HG03469 (cell line): Measurements from ENCODE around the gene COMMD7.

Experiments
- ATAC-seq: cut with Tn5 transposase; IDR thresholded peaks from one replicate; pipeline ENCODE4 v1.9.1; 2021; ENCODE audit warnings: mild to moderate bottlenecking, moderate library complexity, moderate number of reproducible peaks; ENCODE audit not compliant: unreplicated experiment

Gene COMMD7

DNA sequence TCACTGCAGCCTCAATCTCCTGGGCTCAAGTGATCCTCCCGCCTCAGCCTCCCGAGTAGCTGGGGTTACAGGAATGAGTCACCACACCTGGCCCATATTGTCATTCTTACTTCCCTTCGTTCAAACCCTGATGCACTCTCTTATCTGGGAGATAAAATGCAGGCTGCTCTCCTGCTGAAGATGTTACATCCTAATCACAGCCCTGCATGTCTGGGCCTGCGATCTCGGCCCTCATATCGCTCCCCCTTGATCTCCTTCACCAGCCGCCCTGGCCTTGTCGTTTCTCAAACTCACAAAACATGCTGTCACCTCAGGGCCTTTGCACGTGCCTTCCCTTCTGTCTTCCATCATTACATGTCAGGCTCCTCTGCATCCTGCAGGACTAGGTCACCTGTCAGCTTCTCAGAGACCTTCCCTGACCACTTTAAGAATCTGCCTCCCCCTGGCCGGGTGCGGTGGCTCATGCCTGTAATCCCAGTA is 60.7 kb downstream of the COMMD7 start:
- no peak for ATAC-seq

DNA sequence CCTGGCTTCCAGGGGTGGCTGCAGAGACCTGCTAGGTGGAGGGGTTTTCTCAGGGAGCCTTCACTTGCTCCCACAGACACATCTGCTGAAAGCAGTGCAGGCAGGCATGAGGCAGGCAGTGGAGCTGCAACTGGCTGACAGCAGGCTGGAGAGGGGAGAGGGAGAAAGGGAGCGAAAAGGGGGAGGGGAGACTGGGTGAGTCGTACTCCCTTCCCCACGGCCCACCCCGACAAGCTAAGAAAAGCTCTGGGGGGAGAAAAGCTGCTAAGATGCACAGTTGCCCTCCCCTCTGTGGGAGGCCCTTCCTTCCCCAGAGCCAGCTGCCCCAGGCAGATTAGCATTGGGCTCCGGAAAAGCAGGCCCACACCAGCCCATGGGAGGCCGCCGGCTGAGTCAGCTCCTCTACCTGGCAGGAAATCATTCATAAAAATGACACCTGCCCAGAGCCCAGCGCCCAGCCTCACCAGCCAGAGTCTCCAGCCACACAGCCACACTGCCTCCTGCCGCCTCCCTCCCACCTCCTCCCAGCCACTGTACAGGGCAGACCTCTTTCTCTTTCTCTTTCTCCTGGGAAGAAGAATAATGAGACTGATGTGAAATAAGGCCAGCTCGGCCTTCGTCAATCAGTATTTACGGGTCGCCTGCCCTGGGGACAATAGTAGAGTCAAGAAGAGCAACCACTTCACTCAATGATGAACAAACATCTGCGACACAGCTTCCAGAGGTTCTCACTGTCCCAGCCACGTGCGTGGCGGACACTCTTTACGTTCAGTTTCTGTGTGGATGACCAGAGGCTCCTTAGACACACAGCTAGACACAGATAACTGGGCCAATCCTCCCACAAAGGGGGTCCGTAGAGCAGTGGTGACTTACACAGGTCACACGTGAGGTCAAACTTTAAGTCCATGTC is 61.8 kb downstream of the COMMD7 start:
- no peak for ATAC-seq

DNA sequence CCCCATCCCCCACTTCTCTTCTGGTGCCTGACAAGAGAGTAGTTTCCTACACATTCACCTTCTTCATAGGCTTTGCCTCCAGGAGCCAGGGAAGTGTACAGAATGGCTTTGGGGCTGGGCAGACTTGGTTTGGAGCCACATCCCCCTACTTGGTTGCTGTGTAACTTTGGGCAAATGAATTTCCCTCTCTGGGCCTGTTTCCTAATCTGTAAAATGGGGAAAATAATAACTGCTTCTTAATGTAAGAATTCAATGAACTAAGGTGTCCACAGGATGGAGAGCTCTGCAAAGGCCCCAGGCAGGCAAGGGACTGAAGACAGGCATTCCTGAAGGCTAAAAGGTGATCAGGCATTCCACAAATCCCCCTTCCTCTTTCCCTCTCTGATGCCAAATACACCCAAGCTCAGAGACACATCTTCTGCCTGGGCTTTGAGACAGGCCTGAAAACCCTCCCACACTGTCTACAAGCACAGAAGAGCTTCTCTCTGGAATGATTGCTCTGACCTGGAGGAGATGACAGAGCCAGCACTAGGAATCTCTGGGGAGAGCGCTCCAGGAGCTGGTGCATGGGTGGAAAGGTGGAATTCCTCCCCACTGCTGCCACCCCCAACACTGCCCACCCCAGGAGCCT is 62.6 kb downstream of the COMMD7 start:
- no peak for ATAC-seq

DNA sequence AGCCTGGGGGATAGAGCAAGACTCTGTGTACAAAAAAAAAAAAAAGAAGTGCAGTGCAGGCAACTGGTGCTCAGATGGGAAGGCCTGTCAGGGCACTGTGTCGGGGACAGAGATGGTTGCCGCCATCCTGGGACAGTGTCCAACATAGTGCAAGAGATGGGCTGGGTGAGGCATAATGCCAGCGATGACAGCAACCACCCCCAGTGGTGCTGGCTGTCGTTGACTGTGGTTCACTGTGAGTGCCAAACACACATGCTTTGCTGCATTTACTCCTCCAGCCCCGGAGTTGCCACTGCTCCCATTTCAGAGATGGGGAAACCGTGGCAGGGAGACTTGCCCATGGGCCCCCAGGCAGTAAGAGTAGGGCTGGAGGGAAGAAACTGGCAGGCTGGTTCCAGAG is 64.3 kb downstream of the COMMD7 start:
- ATAC-seq, result no peak

DNA sequence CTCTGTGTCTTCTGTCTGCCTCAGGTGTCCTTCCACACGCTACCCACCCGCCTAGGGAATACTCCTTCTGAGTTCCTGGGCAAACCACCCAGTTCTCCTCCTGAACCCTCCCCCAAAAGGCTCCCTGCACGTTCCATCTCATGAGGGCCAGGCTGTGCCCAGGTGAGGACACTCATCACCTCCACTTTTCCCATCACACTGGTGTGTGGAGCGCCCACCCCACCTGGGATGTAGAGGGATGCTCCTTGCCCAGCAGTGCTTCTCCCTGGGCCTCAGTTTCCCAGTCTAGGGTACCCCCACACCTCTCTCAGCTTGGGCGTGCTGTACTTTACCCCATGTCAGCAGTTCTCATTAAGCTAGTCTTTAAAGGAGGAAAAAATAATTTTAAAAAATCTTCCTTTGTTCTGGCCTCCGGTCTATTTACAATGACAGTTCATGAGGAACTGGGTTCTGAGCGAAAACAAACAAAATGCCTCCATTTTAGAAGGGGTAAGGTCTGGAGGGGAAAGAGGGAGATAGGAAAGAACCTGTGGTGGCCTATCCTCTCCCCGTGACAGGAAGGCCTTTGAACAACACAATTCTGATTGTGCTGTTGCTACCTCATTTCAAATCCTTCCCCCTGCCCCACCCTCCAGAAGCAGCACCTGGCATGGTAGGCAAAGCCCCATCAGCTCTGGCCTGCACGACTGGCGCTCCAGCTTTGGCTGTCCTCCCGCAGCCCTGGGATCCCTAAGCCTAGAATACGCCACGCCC is 67.9 kb downstream of the COMMD7 start:
- ATAC-seq, result no peak

DNA sequence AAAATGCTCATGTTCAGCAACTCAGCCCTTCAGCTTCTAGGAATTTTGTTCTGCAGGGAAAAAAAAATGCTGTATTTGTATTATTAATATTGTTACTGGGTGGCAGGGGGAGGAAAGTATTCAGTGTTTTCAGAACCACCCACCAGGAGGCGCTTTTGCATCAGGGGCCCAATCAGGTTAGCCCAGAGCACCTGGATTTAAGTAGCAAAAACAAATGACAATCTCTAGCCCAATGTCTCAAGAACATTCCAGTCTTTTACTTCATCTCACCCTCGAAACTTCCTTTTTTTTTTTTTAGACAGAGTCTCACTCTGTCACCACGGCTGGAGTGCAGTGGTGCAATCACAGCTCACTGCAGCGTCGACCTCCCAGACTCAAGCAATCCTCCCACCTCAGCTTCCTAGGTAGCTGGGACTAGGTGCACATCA is 68.9 kb downstream of the COMMD7 start:
- no peak for ATAC-seq

DNA sequence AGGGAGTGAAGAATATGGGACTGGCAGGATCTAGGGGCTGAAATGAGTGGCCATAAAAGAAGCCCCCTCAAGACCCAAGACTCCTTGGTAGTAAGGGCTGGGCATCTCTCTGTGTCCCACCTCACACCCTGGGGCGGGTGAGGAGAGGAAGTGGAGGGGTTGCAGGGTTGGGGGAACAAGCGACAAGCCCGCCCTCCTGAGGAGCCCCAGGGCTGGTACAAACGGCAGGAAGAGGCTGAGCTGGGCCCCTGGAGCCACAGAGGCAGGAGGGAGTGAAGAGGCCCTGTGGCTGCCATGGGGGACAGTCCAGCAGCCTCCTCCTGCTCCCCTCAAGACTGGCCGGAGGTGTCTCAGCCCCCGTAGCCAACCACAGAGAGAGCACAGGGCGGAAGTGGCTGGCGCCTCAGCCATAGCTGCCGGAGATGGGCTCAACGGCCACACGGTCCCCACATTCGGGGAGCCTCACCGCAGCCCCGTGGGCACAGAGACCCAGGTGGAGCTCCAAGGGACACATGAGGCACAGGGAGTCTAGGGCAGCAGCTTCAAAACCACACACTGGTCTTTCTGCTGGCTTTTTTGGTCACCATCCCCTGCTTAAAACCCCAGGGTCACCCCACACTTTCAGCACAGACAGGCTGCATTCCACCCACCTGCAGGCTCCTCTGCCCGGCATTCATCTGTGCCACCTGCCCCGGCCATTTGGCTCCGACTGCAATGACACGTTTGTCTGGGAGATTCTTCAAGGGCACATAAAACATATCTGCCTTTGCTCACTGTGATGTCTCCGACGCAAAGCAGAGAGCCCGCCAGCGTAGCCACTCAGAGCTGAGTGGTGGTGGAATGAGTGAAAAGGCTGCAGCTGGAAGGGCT is 70.0 kb downstream of the COMMD7 start:
- ATAC-seq, result no peak

DNA sequence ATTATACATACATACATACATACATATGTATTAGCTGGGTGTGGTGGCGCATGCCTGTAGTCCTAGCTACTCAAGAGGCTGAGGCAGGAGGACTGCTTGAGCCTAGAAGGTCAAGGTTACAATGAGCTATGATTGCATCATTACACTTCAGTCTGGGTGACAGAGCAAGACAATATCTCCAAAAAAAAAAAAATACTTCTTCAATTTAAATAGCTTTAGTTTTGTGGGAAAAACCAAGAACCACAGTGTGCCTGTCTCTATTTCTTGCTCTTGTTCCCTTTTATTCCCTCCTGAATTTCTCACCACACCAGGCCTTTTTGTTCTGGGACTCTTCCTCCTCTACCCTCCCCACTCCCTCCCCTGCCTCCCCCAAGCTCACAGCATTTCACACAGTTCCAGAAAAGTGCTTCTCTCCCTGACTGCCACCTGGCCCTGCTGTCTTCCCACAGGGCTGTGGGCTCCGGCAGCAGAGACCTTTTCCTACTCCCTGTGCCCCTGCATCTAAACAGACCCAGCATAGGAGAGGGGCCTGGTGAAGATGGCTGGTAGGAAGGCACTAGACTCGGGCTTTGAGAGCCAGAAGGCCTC is 70.8 kb downstream of the COMMD7 start:
- no peak for ATAC-seq

DNA sequence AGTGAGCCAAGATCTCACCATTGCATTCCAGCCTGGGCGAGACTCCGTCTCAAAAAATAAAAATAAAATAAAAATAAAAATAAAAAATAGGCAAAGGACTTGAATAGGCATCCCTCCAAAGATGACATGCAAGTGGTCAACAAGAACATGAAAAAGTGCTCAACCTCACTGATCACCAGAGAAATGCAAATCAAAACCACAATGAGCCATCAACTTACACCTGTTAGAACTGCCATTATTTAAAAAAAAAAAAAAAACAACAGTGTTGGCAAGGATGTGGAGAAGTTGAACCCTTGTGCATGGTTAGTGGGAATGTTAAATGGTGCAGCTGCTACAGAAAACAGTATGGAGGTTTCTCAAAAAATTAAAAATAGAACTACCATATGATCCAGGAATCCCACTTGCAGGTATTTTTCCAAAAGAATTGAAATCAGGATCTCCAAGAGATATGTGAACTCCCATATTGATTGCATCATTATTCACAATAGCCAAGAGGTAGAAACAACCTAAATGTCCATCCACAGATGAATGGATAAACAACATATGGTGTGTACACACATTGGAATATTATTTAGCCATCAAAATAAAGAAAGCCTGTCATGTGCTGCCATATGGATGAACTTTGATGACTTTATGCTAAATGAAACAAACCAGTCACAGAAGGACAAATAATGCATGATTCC is 72.4 kb downstream of the COMMD7 start:
- ATAC-seq, result no peak

DNA sequence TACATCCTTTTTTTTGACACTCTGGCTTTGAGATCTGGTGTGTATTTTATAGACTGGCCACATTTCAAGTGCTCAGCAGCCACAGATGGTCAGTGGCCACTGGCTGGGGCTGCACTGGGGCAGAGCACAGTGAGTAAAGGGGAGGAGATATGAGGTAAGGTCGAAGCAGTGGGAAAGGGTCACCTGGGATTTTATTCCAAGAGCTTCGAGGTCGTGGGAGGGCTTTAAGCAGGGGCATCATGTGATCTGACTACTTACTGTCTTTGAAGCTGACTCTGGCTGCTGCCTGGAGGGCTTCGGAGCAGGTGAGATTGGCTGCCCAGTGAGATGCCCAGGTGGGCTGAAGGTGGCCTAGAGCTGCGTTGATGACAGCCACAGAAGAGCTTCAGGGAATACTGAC is 76.2 kb downstream of the COMMD7 start:
- no peak for ATAC-seq

DNA sequence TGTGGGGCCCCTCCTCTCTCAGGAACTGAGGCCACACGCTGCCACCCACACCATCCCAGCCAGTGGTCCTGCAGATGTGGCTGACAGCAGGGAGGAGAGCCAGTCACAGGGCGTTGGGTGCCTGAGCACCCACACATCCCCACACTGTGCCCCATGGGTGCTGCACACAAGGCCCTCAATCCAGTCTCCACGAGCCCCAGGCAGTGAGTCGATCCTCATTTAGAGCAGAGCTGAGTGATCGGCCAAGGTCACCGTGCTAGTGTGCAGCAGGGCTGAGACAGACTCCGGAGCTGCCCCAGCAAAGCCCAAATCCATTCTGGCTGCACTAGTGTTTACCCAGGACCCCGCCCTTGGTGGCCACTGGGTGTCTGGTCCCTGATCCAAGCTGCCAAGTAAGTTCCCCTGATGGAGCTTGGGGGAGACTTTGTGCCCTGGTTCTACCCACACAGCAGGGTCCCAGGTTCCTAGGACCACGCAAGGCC is 78.5 kb downstream of the COMMD7 start:
- no peak for ATAC-seq

DNA sequence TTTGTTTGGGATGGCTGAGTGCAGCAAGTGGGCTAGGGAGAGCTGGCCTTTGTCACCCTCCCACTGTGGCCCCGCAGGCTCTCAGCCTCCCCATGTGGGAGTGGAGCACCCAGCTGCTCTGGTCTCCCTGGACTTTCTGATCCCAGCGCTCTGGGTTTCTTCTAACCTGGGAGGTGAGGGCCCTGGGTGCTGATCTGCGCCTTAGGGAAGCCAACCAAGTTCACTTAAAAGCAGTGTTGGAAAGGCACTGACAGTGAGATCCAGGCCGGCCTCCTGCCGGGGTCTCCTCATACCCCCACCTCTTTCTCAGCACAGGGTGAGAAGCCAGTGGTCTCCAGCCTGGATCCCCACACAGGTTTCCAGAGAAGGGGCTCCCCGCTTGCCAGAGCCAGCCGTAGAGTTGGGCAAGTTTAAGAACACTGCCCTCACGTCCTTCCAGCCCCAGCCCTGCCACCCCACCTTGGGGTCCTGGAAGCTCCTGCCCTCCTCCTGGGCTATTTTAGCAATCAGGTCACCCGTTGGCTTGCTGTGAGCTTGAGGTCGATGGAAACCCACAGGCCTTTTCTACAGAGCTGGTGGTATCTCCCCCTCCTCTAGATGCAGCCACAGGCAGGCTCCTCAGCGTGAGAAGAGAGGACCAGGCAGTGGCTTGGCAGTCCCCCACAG is 79.1 kb downstream of the COMMD7 start:
- ATAC-seq, result no peak

DNA sequence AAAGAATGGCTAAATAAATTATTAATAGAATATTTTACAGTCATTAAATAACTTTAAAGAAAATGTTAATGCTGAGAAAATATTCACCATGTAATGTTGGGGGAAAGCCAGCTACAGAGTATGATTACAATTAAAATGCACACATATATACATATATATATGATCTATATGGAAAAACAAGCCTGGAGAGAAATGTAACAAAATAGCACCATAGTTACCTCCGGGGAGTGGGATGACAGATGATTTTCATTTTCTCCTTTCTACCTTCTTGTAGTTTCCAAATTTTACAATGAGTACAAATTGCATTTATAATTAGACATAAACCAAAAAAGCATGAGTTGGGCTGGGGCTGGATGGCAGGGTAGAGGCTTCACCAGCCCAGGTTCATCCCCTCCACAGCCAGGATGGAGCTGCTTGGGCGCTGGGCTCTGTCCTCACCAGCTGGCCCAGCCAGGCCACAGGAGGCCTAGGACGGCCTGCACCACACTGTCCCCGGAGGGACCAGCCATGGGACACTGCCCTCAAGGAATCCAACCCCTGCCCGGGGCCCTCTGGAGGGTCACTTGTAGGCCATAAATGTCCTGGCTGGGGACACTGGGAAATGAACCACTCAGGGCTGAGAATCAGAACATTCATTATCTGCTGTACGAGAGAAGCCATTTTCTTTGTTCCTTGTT is 79.8 kb downstream of the COMMD7 start:
- no peak for ATAC-seq

DNA sequence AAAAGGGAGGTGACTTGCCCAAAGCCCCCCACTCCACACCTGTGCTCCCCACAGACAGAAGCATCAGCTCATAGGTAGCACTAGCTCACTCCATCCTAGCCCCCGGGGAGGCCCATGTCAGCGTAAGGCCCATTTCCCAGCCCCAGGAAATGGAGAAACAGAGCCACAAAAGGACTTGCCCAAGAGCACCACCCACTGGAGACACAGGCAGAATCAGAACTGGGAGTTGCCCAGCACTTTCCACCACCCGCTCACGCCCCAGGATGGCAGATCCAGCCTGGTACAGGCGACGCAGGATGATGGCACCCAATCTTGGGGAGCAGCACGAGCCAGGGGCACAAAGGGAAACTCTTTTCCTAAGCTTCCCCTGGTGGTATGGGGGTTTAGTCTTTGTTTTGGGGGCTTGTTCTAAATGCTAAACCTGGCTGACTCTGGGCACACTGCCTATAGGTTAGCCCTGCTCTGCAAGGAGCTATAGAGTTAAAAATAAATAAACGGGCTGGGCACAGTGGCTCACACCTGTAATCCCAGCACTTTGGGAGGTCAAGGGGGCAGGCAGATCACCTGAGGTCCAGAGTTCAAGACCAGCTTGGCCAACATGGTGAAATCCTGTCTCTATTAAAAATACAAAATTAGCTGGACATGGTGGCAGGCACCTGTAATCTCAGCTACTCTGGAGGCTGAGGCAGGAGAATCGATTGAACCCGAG is 81.3 kb downstream of the COMMD7 start:
- ATAC-seq, result no peak

DNA sequence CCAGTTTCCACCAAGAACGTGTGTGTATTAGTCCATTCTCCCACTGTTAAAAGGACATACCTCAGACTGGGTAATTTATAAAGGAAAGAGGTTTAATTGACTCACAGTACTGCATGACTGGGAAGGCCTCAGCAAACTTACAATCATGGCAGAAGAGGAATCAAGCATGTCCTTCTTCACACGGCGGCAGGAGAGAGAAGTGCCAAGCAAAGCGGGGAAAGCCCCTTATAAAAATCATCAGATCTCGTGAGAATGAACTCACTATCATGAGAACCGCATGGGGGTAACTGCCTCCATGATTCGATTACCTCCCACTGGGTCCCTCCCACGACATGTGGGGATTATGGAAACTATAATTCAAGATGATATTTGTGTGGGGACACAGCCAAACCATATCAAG is 82.6 kb downstream of the COMMD7 start:
- ATAC-seq, result no peak

DNA sequence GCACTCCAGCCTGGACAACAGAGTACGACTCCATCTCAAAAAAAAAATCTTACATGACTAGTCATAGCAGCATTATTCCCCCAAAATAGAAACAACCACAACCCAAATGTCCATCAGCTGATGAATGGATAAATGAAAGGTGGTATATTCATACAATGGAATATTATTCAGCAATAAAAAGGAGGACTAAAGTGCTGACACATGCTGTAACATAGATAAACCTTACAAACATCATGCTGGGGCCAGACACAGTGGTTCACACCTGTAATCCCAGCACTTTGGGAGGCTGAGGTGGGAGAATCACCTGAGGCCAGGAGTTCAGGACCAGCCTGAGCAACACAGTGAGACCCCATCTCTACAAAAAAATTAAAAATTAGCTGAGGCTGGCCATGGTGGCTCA is 86.4 kb downstream of the COMMD7 start:
- ATAC-seq, result no peak

DNA sequence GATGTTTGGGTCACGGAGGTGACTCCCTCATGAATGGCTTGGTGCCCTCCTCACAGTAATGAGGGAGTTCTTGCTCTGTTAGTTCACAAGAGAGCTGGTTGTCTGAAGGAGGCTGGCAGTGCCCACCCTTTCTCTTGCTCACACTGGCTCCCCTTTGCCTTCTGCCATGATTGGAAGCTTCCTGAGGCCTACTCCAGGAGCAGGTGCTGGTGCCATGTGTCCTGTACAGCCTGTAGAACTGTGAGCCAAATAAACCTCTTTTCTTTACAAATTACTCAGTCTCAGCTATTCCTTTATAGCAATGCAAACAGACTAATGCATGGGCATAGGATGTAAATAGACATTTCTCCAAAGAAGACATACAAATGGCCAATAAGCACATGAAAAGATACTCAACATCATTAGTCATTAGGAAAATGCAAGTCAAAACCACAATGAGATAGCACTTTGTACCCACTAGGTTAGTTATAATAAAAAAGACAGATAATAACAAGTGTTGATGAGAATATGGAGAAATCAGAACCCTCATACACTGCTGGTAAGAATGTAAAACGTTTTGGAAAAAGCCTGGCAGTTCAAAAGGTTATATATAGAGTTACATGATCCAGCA is 87.3 kb downstream of the COMMD7 start:
- no peak for ATAC-seq
